GM12878 (cell line): ENCODE measurements around the gene RRAS. TPM values are rescaled to one million over a fixed set of nuclear protein-coding genes. Genes with fewer than 3 reads are reported as not detected.
A peak's percentile ranks its signal among the peaks of the same experiment; 100 is the strongest.

Experiments
- ATAC-seq: fragments of 200-7000 bp; cut with Tn5 transposase; 3 replicates; pipeline ENCODE4 v1.9.1; 2020; ENCODE audit warnings: mild to moderate bottlenecking, moderate library complexity
- BruUV-seq: library from RNA; stranded (reverse); fragments of 400-500 nt; replicated peaks from 2 replicates; lab custom pipeline; 2021; lab: Mats Ljungman, UMichigan
- CTCF ChIA-PET: fragments of 300-600 bp; sonication (Branson Sonifier 250); formaldehyde crosslinking; extraction: SDS; loops from one replicate; lab custom pipeline; 2021; ENCODE audit warnings: inconsistent platforms; lab: Yijun Ruan, JAX
- POLR2A ChIA-PET: fragments of 350-600 bp; formaldehyde crosslinking; extraction: SDS; loops from one replicate; lab custom pipeline; 2021; ENCODE audit warnings: inconsistent platforms; lab: Charles Lee
- RAD21 ChIA-PET: fragments of 300-600 bp; sonication (Branson Sonifier 250); formaldehyde crosslinking; loops from one replicate; lab custom pipeline; 2023; ENCODE audit warnings: antibody characterized with exemption; ENCODE audit not compliant: unreplicated experiment; lab: Charles Lee
- SMC1A ChIA-PET: fragments of 300-600 bp; sonication (Branson Sonifier 250); formaldehyde crosslinking; loops from one replicate; lab custom pipeline; 2023; ENCODE audit not compliant: unreplicated experiment, uncharacterized antibody; lab: Charles Lee
- DNase-seq: peaks from one replicate; pipeline ENCODE4 v3.0.0-alpha.2; 2011; ENCODE audit warnings: low read depth, low spot score
- FAIRE-seq: peaks from 3 replicates; lab custom pipeline; 2011; peaks lifted over from hg19 to GRCh38; lab: Jason Lieb, UNC
- H2AFZ ChIP-seq: 2 replicates; pipeline ENCODE4 v1.6.0; 2011; ENCODE audit warnings: low read depth, low read length, control low read depth; ENCODE audit not compliant: control insufficient read depth
- H3K27ac ChIP-seq: 2 replicates; pipeline ENCODE4 v1.5.1; 2011; ENCODE audit warnings: control low read depth; ENCODE audit not compliant: control insufficient read depth, insufficient read depth
- H3K27me3 ChIP-seq, 2 experiments: replicated peaks in 1 of 2; 2 replicates each; pipeline versions ENCODE4 v1.6.0 to v1.6.1; 2011; ENCODE audit warnings: low read length in 1 of 2; ENCODE audit not compliant: control insufficient read depth in 2 of 2, insufficient read depth in 2 of 2
- H3K36me3 ChIP-seq, 2 experiments: 2 replicates each; pipeline ENCODE4 v1.5.1; 2011; ENCODE audit warnings: low read length in 1 of 2; ENCODE audit not compliant: control insufficient read depth in 2 of 2, insufficient read depth in 2 of 2
- H3K4me1 ChIP-seq: 2 replicates; pipeline ENCODE4 v1.6.1; 2011; ENCODE audit warnings: mild to moderate bottlenecking, low read length, moderate library complexity, mixed read lengths; ENCODE audit not compliant: control insufficient read depth, insufficient read depth
- H3K4me2 ChIP-seq: 2 replicates; pipeline ENCODE4 v1.6.0; 2011; ENCODE audit warnings: control low read depth; ENCODE audit not compliant: control insufficient read depth, insufficient read depth
- H3K4me3 ChIP-seq: fragments of 200-600 bp; sonication (generic); 2 replicates; pipeline ENCODE4 v1.5.1; 2016
- H3K79me2 ChIP-seq: 2 replicates; pipeline ENCODE4 v1.6.0; 2011; ENCODE audit warnings: low read length; ENCODE audit not compliant: control insufficient read depth, insufficient read depth
- H3K9ac ChIP-seq: 2 replicates; pipeline ENCODE4 v1.8.0; 2011; ENCODE audit warnings: low read length, control low read depth, mixed read lengths; ENCODE audit not compliant: control insufficient read depth, insufficient read depth
- H3K9me3 ChIP-seq: replicated peaks from 3 replicates; pipeline ENCODE4 v1.5.1; 2011; ENCODE audit warnings: mild to moderate bottlenecking, low read length; ENCODE audit not compliant: control insufficient read depth, insufficient read depth
- H4K20me1 ChIP-seq: 2 replicates; pipeline ENCODE4 v1.6.0; 2011; ENCODE audit not compliant: control insufficient read depth, insufficient read depth
- CBX3 ChIP-seq: fragments of 200-600 bp; sonication (generic); IDR thresholded peaks from 2 replicates; pipeline ENCODE4 v1.6.1; 2016; ENCODE audit warnings: low read depth, borderline replicate concordance
- WGBS: methylation state at CpG from one replicate; pipeline ENCODE4 v1.1.6; 2016; ENCODE audit warnings: low lambda C conversion rate; ENCODE audit not compliant: insufficient replicate concordance, insufficient coverage; ENCODE audit errors: missing lambda C conversion rate; 5-methylcytosine and 5-hydroxymethylcytosine counted together
- in situ Hi-C: fragments of 300-500 bp; cut with MboI; formaldehyde crosslinking; loops from 9 replicates; pipeline ENCODE4 v1.14.3; 2018; ENCODE audit warnings: mixed read lengths
- intact Hi-C: fragments of 100-400 bp; cut with micrococcal nuclease; formaldehyde crosslinking; loops from one replicate; pipeline ENCODE4 v1.14.2; 2022; ENCODE audit not compliant: unreplicated experiment
- polyA plus RNA-seq, 11 experiments: library from polyadenylated mRNA; depleted of rRNA in 4 of 11; unstranded in 6 of 11; stranded (reverse) in 5 of 11; fragments of >200 nt; fragmentation: Nextera tagmentation in 4 of 11; fragmentation: Illumina TruSeq in 1 of 11; extraction: Ambion mirVana in 4 of 11; extraction: Trizol in 1 of 11; gene quantifications; 1 replicate in 1 of 11; 2 replicates in 10 of 11; pipeline versions ENCODE4 v1.2.1 to v1.2.3, GENCODE V29; 2011 to 2016; ENCODE audit warnings: inconsistent platforms in 2 of 11, missing spikeins in 2 of 11, low read depth in 1 of 11
- total RNA-seq, 4 experiments: library from RNA; depleted of rRNA in 3 of 4; stranded (reverse); fragments of >200 nt in 3 of 4; fragmentation: Illumina TruSeq in 1 of 4; extraction: Trizol in 1 of 4; gene quantifications; 2 replicates each; pipeline versions ENCODE4 v1.2.1 to v1.2.3, GENCODE V29; 2013 to 2021
- TF ChIP-seq, protein P1 (sequence below), 3 experiments: IDR thresholded peaks in 2 of 3; conservative IDR thresholded peaks in 1 of 3; 2 replicates each; pipeline ENCODE4 v1.5.1; 2011; ENCODE audit warnings: low read depth in 3 of 3, low read length in 3 of 3, mild to moderate bottlenecking in 3 of 3, control low read depth in 2 of 3, moderate library complexity in 2 of 3, inconsistent platforms in 1 of 3, mixed read lengths in 1 of 3; ENCODE audit not compliant: control insufficient read depth in 2 of 3, insufficient read depth in 1 of 3; ENCODE audit errors: extremely low read depth in 1 of 3

The RRAS gene
- total and polyA plus RNA-seq, 10 of the 15 experiments (the other 5 are each of a cell fraction or from before 2014, with no cell fraction given): 0.24 to 5.8 (median 1.8) TPM

DNA sequence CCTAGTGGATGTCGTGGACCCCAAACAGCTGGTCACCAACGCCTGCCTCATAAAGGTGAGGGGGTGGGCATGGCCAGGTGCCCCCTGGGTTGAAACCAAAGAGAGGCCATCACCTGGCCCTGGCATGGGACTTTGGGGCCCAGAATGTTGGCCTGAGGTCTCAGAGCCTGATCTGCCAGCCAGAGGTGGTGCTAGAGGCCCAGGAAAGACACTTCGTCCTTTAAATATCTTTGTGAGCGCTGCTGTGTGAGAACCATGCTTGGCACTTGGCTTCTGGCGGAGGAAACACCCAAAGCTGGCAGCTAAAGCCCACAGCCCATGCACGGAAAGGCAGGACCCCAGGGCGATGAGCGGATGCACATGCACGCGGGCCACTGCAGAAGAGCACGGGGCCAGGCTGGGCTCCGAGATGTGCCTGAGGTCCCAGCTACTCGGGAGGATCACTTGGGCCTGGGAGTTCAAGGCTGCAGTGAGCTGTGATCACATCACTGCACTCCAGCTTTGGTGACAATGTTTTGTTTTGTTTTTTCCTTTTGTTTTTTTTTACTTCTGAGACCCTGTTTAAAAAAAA is 45.1 kb upstream of the RRAS start:
- peaks cover 8% of the 10 kb centered on the region for H3K4me1 ChIP-seq
- H3K27ac ChIP-seq: no peak overlapping the region
- H3K4me2 ChIP-seq: no peak overlapping the region
- DNase-seq (no peak), ATAC-seq (no peak), FAIRE-seq (no peak)
- SMC1A ChIA-PET: no interaction called here
- CTCF ChIA-PET: interaction anchor here (0.8 to 2.0 kb wide), 5 partner anchors 12 to 177 kb away, joined by 3 to 6 read pairs (median 3); no protein-coding TSS in a partner anchor
- peaks cover 10% of the 10 kb centered on the region for H4K20me1 ChIP-seq
- intact Hi-C loops (no loop called here), in situ Hi-C loops (no loop called here)
- no TSS peak for BruUV-seq
- RAD21 ChIA-PET: no interaction called here
- H3K4me3 ChIP-seq: no peak overlapping the region
- H3K27me3 ChIP-seq: no peaks in the 10 kb centered on the region
- H3K79me2 ChIP-seq: peaks cover 19% of the 10 kb centered on the region
- POLR2A ChIA-PET: no interaction called here
- WGBS: 97% methylated on average over 13 of the region's 13 CpGs
- H3K9me3 ChIP-seq: no peaks in the 10 kb centered on the region
- no peak overlapping the region for H2AFZ ChIP-seq
- H3K9ac ChIP-seq: no peak overlapping the region
- TF ChIP-seq, protein P1, sequence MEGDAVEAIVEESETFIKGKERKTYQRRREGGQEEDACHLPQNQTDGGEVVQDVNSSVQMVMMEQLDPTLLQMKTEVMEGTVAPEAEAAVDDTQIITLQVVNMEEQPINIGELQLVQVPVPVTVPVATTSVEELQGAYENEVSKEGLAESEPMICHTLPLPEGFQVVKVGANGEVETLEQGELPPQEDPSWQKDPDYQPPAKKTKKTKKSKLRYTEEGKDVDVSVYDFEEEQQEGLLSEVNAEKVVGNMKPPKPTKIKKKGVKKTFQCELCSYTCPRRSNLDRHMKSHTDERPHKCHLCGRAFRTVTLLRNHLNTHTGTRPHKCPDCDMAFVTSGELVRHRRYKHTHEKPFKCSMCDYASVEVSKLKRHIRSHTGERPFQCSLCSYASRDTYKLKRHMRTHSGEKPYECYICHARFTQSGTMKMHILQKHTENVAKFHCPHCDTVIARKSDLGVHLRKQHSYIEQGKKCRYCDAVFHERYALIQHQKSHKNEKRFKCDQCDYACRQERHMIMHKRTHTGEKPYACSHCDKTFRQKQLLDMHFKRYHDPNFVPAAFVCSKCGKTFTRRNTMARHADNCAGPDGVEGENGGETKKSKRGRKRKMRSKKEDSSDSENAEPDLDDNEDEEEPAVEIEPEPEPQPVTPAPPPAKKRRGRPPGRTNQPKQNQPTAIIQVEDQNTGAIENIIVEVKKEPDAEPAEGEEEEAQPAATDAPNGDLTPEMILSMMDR (IDR thresholded peaks at IDR 0.05 in 2 of 3, conservative IDR thresholded peaks at IDR 0.05 in 1 of 3; ENCODE audit: control insufficient read depth in 2 of 3, extremely low read depth in 1 of 3, insufficient read depth in 1 of 3, low read depth in 3 of 3, low read length in 3 of 3): peak in 1 of 3 experiments; percentile 8; a peak in 1 of 6 replicates
- TF ChIP-seq CBX3: no peak
- H3K36me3 ChIP-seq: peaks cover 24 to 48% of the 10 kb centered on the region in 2 experiments
